Trophoblast cell (in vitro differentiated cells and primary cell): ENCODE measurements around the gene PLCH1.

Experiments used
- DNase-seq, 2 donors: peaks; one replicate each; pipeline ENCODE4 v3.0.0-alpha.2; 2016
- H2AFZ ChIP-seq: 2 replicates; pipeline ENCODE4 v1.6.1; 2013; ENCODE audit warnings: low read length, moderate library complexity, mild to moderate bottlenecking; ENCODE audit not compliant: insufficient read depth, poor library complexity
- H2AK5ac ChIP-seq: 2 replicates; pipeline ENCODE4 v1.6.1; 2013; ENCODE audit warnings: mild to moderate bottlenecking, low read length
- H2BK120ac ChIP-seq: 2 replicates; pipeline ENCODE4 v1.6.1; 2013; ENCODE audit warnings: low read length, mild to moderate bottlenecking, moderate library complexity; ENCODE audit not compliant: insufficient read depth, poor library complexity
- H2BK12ac ChIP-seq: 2 replicates; pipeline ENCODE4 v1.6.1; 2013; ENCODE audit warnings: mild to moderate bottlenecking, low read length, moderate library complexity
- H2BK5ac ChIP-seq: 2 replicates; pipeline ENCODE4 v1.6.1; 2013; ENCODE audit warnings: low read length, low read depth, moderate library complexity, mild to moderate bottlenecking; ENCODE audit not compliant: poor library complexity
- H3K14ac ChIP-seq: 2 replicates; pipeline ENCODE4 v1.6.1; 2013; ENCODE audit warnings: mild to moderate bottlenecking, low read length
- H3K18ac ChIP-seq: 2 replicates; pipeline ENCODE4 v1.6.1; 2013; ENCODE audit warnings: mild to moderate bottlenecking, low read length
- H3K23ac ChIP-seq: 2 replicates; pipeline ENCODE4 v1.6.1; 2013; ENCODE audit warnings: low read length
- H3K27ac ChIP-seq: 2 replicates; pipeline ENCODE4 v1.5.1; 2013; ENCODE audit warnings: low read depth, mild to moderate bottlenecking, inconsistent platforms, low read length, moderate library complexity
- H3K27me3 ChIP-seq: 2 replicates; pipeline ENCODE4 v1.6.1; 2013; ENCODE audit warnings: inconsistent platforms, mild to moderate bottlenecking, low read length, moderate library complexity; ENCODE audit not compliant: insufficient read depth
- H3K36me3 ChIP-seq, 2 experiments: 1 replicate in 1 of 2; 2 replicates in 1 of 2; pipeline ENCODE4 v1.6.1; 2013; ENCODE audit warnings: low read length in 2 of 2, mild to moderate bottlenecking in 2 of 2, moderate library complexity in 1 of 2; ENCODE audit not compliant: insufficient read depth in 2 of 2, control insufficient read depth in 1 of 2
- H3K4ac ChIP-seq: 2 replicates; pipeline ENCODE4 v1.6.1; 2013; ENCODE audit warnings: low read depth, mild to moderate bottlenecking, low read length, moderate library complexity
- H3K4me1 ChIP-seq, 2 experiments: 1 replicate in 1 of 2; 2 replicates in 1 of 2; pipeline ENCODE4 v1.6.1; 2013; ENCODE audit warnings: low read length in 2 of 2, mild to moderate bottlenecking in 2 of 2, moderate library complexity in 1 of 2; ENCODE audit not compliant: insufficient read depth in 2 of 2, control insufficient read depth in 1 of 2
- H3K4me2 ChIP-seq: 2 replicates; pipeline ENCODE4 v1.6.1; 2013; ENCODE audit warnings: inconsistent platforms, mild to moderate bottlenecking, low read length, moderate library complexity
- H3K4me3 ChIP-seq: 2 replicates; pipeline ENCODE4 v1.5.1; 2013; ENCODE audit warnings: mild to moderate bottlenecking, low read depth, low read length, inconsistent platforms
- H3K79me1 ChIP-seq: one replicate; pipeline ENCODE4 v1.6.1; 2013; ENCODE audit warnings: low read length
- H3K79me2 ChIP-seq: 2 replicates; pipeline ENCODE4 v1.6.1; 2013; ENCODE audit warnings: low read length, mild to moderate bottlenecking; ENCODE audit not compliant: control insufficient read depth, insufficient read depth, poor library complexity
- H3K9ac ChIP-seq: 2 replicates; pipeline ENCODE4 v1.6.1; 2013; ENCODE audit warnings: mild to moderate bottlenecking, low read length
- H3K9me3 ChIP-seq: 2 replicates; pipeline ENCODE4 v1.6.1; 2013; ENCODE audit warnings: low read depth, mild to moderate bottlenecking, control low read depth, inconsistent platforms, low read length; ENCODE audit not compliant: insufficient read depth
- H4K12ac ChIP-seq: 2 replicates; pipeline ENCODE4 v1.6.1; 2013; ENCODE audit warnings: low read depth, mild to moderate bottlenecking, low read length, moderate library complexity
- H4K8ac ChIP-seq: 2 replicates; pipeline ENCODE4 v1.6.1; 2013; ENCODE audit warnings: low read depth, mild to moderate bottlenecking, low read length, moderate library complexity
- H4K91ac ChIP-seq: one replicate; pipeline ENCODE4 v1.6.1; 2013; ENCODE audit warnings: low read depth, mild to moderate bottlenecking, low read length, moderate library complexity
- whole genome bisulfite sequencing: extraction: QIAGEN DNeasy Blood & Tissue Kit; methylation state at CpG from one replicate; pipeline ENCODE4 v1.1.7; 2013; ENCODE audit warnings: missing lambda C conversion rate; ENCODE audit not compliant: insufficient read length, insufficient coverage; ENCODE audit errors: extremely low coverage; 5-methylcytosine and 5-hydroxymethylcytosine counted together

Gene PLCH1

DNA sequence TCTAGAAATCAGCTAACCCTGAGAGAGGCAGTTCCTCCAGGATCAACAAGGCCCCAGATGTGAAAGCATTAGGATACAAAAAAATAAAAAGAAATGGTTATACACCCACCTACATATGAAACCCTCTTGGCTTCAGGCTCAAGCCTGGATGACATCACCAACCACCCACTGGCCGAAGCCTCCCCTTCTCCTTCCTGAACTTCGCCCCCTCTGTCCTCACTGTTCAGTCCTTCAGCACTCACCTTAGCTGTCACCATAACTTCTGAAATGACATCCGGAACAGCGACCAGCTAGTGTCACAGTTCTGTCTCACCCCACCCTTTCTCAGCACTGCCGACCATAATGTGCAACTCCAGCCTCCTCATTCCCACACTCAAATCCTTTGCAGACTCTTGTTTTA, 98.7 kb downstream of the PLCH1 start:
- no peak overlapping the region for H3K4me3 ChIP-seq
- no peaks in the 10 kb centered on the region for H3K9me3 ChIP-seq
- no peak overlapping the region for H4K91ac ChIP-seq
- H3K18ac ChIP-seq = no peak overlapping the region
- no peak for DNase-seq
- no peak overlapping the region for H3K9ac ChIP-seq
- no peak overlapping the region for H2AK5ac ChIP-seq
- no peak overlapping the region for H4K8ac ChIP-seq
- no peak overlapping the region for H3K4me2 ChIP-seq
- no peak overlapping the region for H3K27ac ChIP-seq
- no peak overlapping the region for H3K23ac ChIP-seq
- H3K27me3 ChIP-seq = no peaks in the 10 kb centered on the region
- H3K79me2 ChIP-seq = no peaks in the 10 kb centered on the region
- H2AFZ ChIP-seq = no peak overlapping the region
- no peak overlapping the region for H3K4ac ChIP-seq
- H3K4me1 ChIP-seq = peaks cover 0 to 1% of the 10 kb centered on the region in 2 experiments
- H2BK5ac ChIP-seq = no peak overlapping the region
- H2BK12ac ChIP-seq = no peak overlapping the region
- H2BK120ac ChIP-seq = no peak overlapping the region
- H3K79me1 ChIP-seq = no peaks in the 10 kb centered on the region
- no peaks in the 10 kb centered on the region for H3K36me3 ChIP-seq
- no peak overlapping the region for H4K12ac ChIP-seq
- H3K14ac ChIP-seq = no peak overlapping the region
- WGBS = no CpG with 5 or more reads among the region's 5 CpGs

DNA sequence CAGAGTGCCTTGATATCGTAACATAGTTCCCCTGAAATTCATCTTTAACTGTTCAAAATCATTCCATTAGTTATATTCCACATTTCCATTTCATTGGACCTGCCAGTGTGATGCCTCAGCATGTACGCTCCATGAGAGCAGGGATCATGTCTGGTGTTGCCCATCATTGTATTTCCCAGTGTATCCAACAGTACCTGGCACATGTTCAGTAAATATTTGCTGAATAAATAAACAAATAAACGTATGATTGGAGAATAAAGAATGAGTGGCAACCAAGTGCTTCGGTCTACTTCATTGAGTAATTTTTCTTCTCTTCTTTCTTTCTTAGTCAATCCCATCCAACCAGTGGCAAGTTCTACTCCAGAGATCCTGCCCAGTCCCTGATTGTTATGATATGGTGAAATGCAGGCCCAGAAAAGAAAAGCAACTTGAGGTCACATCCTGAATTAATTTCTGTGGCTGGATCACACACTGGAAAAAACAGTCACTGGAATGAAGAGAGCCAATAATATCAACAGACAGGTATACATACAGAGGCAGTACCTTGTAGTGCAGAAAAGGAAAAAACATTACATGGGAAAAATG, 101.2 kb downstream of the PLCH1 start:
- H3K9me3 ChIP-seq = no peaks in the 10 kb centered on the region
- H3K27me3 ChIP-seq = no peaks in the 10 kb centered on the region
- no peak overlapping the region for H2BK120ac ChIP-seq
- no peak overlapping the region for H2BK5ac ChIP-seq
- H4K12ac ChIP-seq = no peak overlapping the region
- no peak overlapping the region for H3K4me3 ChIP-seq
- no peaks in the 10 kb centered on the region for H3K79me1 ChIP-seq
- no peak overlapping the region for H2BK12ac ChIP-seq
- no peak overlapping the region for H3K23ac ChIP-seq
- H3K18ac ChIP-seq = no peak overlapping the region
- H4K91ac ChIP-seq = no peak overlapping the region
- no peak overlapping the region for H2AFZ ChIP-seq
- no peaks in the 10 kb centered on the region for H3K36me3 ChIP-seq
- H3K9ac ChIP-seq = no peak overlapping the region
- H3K4me2 ChIP-seq = no peak overlapping the region
- DNase-seq = no peak
- WGBS = no CpG with 5 or more reads among the region's 4 CpGs
- no peak overlapping the region for H4K8ac ChIP-seq
- H3K4me1 ChIP-seq = peaks cover 0 to 1% of the 10 kb centered on the region in 2 experiments
- H3K27ac ChIP-seq = no peak overlapping the region
- no peak overlapping the region for H2AK5ac ChIP-seq
- H3K79me2 ChIP-seq = no peaks in the 10 kb centered on the region
- H3K14ac ChIP-seq = no peak overlapping the region
- H3K4ac ChIP-seq = no peak overlapping the region

DNA sequence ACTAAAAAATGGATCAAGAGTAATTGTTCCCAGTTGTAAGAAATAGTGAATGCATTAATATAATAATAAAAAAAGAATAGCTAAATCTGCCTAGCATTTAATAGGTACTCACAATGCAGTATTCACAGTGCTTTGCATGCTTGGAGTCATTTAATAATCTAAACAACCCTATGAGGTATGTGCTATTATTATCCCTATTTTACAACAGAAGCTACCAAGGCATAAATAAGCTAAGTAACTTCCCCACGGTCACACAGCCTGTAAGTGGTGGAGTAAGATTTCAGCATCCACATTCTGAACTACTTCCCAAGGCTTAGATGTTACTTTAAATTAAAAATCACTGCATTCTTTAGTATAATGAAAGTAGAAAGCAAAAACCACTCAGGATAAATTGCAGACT, 102.9 kb downstream of the PLCH1 start:
- no CpG with 5 or more reads among the region's 1 CpG for WGBS
- H2BK12ac ChIP-seq = no peak overlapping the region
- DNase-seq = no peak

DNA sequence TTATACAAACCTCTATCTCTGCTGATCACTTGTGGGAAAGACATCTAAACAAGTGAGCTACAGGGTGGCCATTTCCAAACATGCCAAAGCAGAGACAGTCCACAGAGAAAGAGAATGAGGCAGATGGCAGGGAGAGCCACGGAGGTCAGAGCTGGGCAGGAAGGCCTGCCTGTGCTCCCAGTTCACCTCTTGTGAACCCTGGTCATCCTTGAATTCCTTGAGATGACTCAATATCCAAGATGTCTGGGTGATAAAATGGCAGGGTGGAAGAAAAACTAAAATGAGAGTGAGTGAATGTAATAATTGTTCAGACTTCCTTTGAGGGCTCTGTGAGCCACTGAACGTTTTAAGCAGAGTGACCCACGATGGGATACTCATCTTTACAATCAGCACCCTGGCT, 104.8 kb downstream of the PLCH1 start:
- Histone ChIP-seq H3K4me1 (no peaks in the 10 kb centered on the region), H3K14ac (no peak overlapping the region), H2AK5ac (no peak overlapping the region), H3K79me1 (no peaks in the 10 kb centered on the region), H3K27me3 (no peaks in the 10 kb centered on the region), H3K36me3 (no peaks in the 10 kb centered on the region), H3K9ac (no peak overlapping the region), H2BK5ac (no peak overlapping the region), H3K23ac (no peak overlapping the region), H2BK120ac (no peak overlapping the region), H3K18ac (no peak overlapping the region), H3K4me3 (no peak overlapping the region), H3K4me2 (no peak overlapping the region), H4K91ac (no peak overlapping the region), H3K4ac (no peak overlapping the region), H3K9me3 (no peaks in the 10 kb centered on the region), H4K8ac (no peak overlapping the region), H4K12ac (no peak overlapping the region), H3K79me2 (no peaks in the 10 kb centered on the region), H2BK12ac (no peak overlapping the region), H2AFZ (no peak overlapping the region), H3K27ac (no peak overlapping the region)
- WGBS = no CpG with 5 or more reads among the region's 3 CpGs
- peak in 1 of 2 donors; percentile 59 for DNase-seq

More for the DNA sequence above, 102.9 kb downstream of the PLCH1 start:
- Histone ChIP-seq H2BK5ac (no peak overlapping the region), H3K9ac (no peak overlapping the region), H3K4me2 (no peak overlapping the region), H3K4ac (no peak overlapping the region), H3K27ac (no peak overlapping the region), H3K9me3 (no peaks in the 10 kb centered on the region), H3K79me2 (no peaks in the 10 kb centered on the region), H3K27me3 (no peaks in the 10 kb centered on the region), H3K36me3 (no peaks in the 10 kb centered on the region), H2AFZ (no peak overlapping the region), H4K8ac (no peak overlapping the region), H3K4me1 (peaks cover 0 to 1% of the 10 kb centered on the region in 2 experiments), H3K79me1 (no peaks in the 10 kb centered on the region), H3K14ac (no peak overlapping the region), H3K4me3 (no peak overlapping the region), H2AK5ac (no peak overlapping the region), H3K18ac (no peak overlapping the region), H2BK120ac (no peak overlapping the region), H4K12ac (no peak overlapping the region), H4K91ac (no peak overlapping the region), H3K23ac (no peak overlapping the region)
